Measurements from ENCODE around the gene PTGES3. TPM values are rescaled to one million over a fixed set of nuclear protein-coding genes. Genes with fewer than 3 reads are reported as not detected.
"Not testable (repeated sequence)": the region's sequence is repeated elsewhere in the genome, so short reads cannot be mapped to it uniquely, and the experiment has no call there.

Gene PTGES3
- total RNA-seq, 1 donor from 2014 or later = 190 TPM

GRCh38 chr12:56714431-56714929 lies 26.4 kb upstream of the PTGES3 start:
- intact Hi-C loops (cut with micrococcal nuclease) = no loop called here

DNA sequence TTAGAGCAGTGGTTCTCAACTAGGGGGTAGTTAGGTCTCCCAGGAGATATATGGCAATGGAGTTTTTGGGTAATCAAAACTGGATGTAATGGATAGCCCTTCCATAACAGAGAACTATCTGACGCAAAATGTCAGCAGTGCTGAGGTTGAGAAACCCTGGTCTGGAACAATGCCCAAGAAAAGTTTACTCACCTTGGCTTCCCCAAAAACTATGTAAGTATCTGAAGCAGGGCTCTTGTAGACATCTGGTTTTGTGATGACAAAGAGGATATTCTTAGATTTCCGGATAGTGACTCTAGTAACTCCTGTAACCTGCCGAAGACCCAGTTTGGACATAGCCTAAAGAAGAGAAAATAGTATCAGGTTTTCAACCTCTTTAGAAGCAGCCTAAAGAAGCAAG lies 25.3 kb upstream of the PTGES3 start:
- intact Hi-C loops (cut with micrococcal nuclease) = no loop called here

DNA sequence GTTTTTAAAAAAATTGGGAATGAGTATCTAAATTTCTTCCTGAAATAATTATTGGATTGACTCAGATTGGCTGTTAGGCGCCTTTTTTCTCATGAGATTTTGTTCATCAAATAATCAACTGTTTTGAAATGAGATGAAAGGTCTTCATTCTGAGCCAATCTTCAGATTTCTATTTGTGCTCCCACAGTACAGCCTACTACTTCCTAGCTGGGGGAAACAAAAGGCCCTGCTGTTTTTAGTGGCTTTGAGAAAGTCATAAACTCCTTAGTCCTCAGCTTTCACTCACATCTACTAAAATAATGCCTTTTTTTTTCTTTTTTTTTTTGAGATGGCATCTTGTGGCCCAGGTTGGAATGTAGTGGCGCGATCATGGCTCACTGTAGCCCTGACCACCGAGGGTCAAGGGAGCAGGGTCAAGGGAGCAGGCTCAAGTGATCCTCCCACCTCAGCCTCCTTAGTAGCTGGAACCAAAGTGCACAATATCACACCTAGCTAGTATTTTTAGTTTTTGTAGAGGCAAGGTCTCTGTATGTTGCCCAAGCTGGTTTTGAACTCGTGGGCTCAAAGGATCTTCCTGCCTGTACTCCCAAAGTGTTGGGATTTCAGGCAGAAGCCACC lies 21.8 kb upstream of the PTGES3 start:
- intact Hi-C loops (cut with micrococcal nuclease) = no loop called here

DNA sequence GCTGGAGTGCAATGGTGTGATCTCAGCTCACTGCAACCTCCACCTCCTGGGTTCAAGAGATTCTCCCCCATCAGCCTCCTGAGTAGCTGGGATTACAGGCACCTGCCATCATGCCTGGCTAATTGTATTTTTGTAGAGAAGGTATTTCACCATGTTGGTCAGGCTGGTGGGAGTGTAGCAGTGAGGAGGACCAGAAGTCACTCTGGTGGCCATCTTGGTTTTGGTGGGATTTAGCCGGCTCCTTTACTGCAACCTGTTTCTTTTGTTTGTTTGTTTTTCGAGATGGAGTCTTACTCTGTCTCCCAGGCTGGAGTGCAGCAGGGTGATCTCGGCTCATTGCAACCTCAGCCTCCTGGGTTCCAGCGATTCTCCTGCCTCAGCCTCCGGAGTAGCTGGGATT lies 16.4 kb upstream of the PTGES3 start:
- intact Hi-C loops (cut with micrococcal nuclease) = not testable (repeated sequence)

GRCh38 chr12:56699020-56699661 lies 11.1 kb upstream of the PTGES3 start:
- intact Hi-C loops (cut with micrococcal nuclease) = no loop called here

GRCh38 chr12:56695327-56696101 lies 7.4 kb upstream of the PTGES3 start:
- intact Hi-C loops (cut with micrococcal nuclease) = no loop called here

- intact Hi-C loops (cut with micrococcal nuclease) = no loop called here
Observed at GRCh38 chr12:56694161-56694560, 6.1 kb upstream of the PTGES3 start.

DNA sequence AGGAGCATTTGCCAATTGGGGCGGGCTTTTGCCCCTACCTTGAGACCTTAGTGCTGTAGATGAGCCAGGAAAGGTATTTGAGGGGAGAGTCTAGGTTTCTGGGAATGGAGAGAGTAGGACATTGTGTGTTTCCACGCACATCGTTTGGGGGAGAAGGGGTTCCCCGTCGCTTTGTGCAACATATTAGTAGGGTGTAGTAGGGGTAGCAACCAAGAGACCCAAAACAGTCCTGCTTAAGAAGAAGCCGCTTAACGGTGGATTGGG lies 694 bp upstream of the PTGES3 start:
- intact Hi-C loops (cut with micrococcal nuclease) = loop anchor here (1.0 to 5.0 kb wide), 24 partner anchors 37 to 1054 kb away; partner anchors contain the start of genes ARHGAP9, BAZ2A, DDIT3 and DNAJC14

DNA sequence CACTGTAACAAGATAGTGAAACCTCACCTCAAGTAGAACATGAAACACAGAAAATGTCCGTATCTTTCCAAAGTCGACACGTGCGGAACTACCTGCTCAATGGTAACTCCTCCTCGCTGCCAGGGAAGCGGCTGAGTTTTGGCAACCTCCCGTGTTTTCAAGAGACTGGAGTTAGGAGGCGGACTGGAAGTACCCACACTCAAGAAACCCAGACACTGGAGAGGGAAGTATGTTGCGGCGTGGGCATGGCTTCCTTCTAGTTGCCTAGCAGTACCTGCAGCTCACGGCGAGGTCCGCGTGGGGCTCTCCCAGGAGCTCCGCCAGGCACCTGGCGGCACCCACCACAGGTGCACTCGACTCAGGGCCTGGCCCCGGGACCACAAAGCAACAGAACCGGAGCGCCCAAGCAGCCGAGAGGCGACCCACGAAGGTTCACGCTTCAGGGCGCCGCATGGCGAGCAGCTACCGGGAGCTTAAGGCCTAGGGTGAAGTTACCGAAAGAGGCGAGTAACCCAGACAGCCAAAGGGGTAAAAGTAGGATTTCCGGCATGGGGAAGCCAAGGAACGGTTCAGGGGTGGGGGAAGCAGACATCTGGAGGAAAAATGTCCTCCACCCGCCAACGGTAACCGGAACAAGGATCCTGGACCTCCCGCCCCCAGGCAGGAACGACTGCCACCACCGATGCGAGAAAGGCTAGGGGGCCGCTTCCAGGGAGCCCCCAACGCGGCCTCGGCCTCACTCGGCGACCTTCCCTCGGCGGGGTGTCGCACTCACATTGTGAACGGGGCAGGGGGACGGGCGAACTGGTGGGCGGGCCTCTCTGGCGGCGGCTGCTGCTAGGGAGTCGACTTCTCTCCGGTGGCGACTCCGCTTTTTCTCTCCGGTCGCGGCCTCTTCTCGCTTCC lies 608 bp downstream of the PTGES3 start:
- intact Hi-C loops (cut with micrococcal nuclease) = loop anchor here (1.0 to 5.0 kb wide), 24 partner anchors 38 to 1055 kb away; partner anchors contain the start of genes ARHGAP9, BAZ2A, DDIT3 and DNAJC14

DNA sequence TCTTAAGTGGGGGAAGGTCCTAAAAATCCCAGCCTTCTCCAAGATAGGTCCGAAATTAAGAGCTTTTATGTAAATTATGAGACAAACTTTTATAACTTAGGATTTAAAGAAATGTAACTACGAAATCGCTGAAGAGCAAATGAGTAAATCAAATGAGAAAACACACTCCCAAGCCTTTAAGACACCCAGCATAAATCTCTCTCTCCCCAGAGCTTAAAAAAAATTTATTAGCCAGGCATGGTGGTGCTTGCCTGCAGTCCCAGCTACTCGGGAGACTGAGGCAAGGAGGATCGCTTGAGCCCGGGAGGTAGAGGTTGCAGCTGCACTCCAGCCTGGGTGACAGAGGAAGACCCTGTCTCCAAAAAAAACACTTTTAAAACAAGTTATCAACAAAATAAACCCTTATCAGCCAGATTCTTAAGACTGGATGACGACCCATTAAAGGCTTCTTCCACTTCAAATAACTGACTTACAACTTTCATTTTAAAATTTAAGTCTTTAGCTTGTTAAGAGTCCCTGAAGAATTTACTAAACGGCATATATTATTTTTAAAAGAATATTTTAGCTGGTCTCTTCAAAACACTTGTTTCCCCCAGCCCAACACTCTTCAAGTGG lies 3.2 kb downstream of the PTGES3 start:
- intact Hi-C loops (cut with micrococcal nuclease) = loop anchor here (1.0 to 5.0 kb wide), 9 partner anchors 39 to 1057 kb away; partner anchors contain the start of genes ARHGAP9, NABP2, NACA and ORMDL2

DNA sequence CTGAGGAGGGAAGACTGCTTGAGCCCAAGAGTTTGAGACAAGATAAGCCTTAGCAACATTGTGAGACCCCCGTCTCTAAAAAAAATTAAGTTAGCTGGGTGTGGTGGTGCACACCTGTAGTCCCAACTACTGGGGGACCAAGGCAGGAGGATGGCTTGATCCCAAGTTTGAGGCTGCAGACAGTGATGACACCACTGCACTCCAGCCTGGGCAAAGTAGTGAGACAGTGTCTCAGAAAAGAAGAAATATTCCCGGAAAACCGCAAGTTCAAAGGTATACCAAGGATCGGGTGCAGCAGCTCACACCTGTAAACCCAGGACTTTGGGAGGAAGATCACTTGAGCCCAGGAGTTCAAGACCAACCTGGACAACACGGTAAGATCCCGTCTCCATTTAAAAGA lies 5.8 kb downstream of the PTGES3 start:
- intact Hi-C loops (cut with micrococcal nuclease) = no loop called here

DNA sequence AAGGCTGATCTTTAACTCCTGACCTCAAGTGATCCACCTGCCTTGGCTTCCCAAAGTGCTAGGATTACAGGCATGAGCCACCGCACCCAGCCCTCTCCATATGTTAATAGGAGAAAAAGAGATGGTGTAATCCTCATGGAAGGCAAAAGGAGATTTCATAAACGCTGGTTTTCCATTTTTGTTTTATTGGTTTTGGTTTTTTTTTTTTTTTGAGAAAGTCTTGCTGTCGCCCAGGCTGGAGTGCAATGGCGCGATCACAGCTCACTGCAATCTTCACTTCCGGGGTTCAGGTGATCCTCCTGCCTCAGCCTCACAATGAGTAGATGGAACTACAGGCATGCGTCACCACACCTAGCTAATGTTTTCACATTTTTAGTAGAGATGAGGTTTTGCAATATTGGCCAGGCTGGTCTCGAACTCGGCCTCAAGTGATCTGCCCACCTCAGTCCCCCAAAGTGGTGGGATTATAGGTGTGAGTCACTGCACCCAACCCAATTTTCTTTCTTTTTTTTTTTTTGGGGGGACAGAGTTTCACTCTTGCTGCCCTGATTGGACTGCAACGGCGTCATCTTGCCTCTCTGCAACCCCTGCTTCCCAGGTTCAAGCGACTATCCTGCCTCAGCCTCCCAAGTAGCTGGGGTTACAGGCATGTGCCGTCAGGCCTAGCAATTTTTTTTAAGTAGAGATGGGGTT lies 8.1 kb downstream of the PTGES3 start:
- intact Hi-C loops (cut with micrococcal nuclease) = no loop called here

DNA sequence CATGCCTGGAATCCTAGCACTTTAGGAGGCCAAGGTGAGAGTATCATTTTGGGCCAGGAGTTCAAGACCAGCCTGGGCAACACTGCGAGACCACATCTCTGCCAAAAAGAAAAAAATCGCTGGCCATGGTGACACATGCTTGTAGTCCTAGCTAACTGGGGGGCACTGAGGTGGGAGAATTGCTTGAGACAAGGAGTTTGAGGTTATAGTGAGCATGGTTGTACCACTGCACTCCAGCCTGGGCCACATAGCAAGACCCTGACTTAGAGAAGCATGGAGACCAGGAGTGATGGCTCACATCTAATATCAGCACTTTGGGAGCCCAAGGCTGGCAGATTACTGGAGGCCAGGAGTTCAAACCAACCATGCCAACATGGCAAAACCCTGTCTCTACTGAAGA lies 9.2 kb downstream of the PTGES3 start:
- intact Hi-C loops (cut with micrococcal nuclease) = no loop called here

DNA sequence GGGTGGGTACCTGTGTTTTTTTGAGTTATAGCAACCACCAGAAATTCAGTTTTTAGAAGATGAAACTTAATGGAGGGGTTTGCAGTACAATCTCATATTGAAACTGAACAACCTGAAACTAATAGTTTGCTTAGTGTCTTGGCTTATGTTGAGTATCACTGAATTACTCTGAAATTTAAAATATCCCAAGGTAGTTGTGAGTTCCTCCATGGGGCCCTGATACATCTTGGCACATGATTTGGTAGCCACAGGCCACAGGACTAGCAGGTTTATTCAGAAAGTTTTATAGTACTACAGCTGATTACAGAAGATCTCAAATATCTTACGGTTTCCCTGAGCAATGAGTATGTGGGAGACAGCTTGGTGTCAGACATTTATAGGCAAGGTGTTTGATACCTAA lies 10.4 kb downstream of the PTGES3 start:
- intact Hi-C loops (cut with micrococcal nuclease) = no loop called here

DNA sequence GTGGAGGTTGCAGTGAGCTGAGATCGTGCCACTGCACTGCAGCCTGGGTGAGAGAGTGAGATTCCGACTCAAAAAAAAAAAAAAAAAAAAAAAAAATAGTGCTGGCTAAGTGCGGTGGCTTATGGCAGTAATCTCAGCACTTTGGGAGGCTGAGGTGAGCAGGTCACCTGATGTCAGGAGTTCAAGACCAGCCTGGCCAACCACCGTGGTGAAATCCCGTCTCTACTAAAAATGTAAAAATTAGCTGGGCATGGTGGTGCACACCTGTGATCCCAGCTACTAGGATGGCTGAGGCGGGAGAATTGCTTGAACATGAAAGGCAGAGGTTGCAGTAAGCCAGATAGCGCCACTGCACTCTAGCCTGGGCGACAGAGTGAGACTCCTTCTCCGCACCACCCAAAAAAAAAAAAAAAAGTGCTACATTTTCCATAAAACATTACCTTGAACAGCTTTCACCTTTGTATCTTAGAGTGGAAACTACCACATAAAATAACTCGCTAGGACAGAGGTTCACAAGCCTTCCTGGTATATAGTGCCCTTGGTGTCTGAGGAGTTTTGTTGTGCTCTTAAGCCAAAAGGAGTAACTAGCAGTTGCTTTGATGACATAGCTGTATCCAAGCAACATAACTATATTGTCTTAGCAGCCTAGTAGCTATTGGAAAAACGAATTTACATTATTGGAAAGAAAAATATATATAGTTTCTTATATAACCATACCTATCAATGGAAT lies 11.1 kb downstream of the PTGES3 start:
- intact Hi-C loops (cut with micrococcal nuclease) = no loop called here

DNA sequence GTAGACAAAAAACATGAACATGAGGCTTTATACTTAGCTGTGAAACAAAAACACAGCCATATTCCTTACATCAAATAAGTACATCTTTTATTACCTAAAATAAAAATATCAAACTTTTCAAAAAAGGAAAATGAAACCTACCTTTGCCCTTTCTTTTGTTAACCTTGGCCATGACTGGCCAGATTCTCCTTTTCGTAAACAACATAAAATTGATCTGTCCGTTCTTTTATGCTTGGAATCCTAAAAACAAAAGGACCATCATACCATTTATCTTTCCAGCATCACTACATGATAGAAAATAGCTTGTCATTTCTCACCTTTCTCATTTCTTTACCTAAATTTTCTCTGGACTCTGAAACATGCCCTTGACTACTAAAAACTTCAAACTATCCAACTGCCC lies 16.5 kb downstream of the PTGES3 start:
- intact Hi-C loops (cut with micrococcal nuclease) = no loop called here

GRCh38 chr12:56670836-56671235 lies 17.2 kb downstream of the PTGES3 start:
- intact Hi-C loops (cut with micrococcal nuclease) = no loop called here

GRCh38 chr12:56668197-56668457 lies 20.0 kb downstream of the PTGES3 start:
- intact Hi-C loops (cut with micrococcal nuclease) = no loop called here

GRCh38 chr12:56661979-56662638 lies 26.0 kb downstream of the PTGES3 start:
- intact Hi-C loops (cut with micrococcal nuclease) = no loop called here
